Subcutaneous adipose tissue (tissue), 4 donors: ENCODE data around the gene TNIK. TPM values are rescaled to one million over a fixed set of nuclear protein-coding genes. Genes with fewer than 3 reads are reported as not detected.

Experiments used
- CTCF ChIP-seq: fragments of 450-650 bp; IDR thresholded peaks from one replicate; pipeline ENCODE4 v1.5.1; 2016; ENCODE audit warnings: low read depth, mild to moderate bottlenecking, control low read depth, antibody characterized with exemption, moderate library complexity
- total RNA-seq, 4 donors: library from RNA; depleted of rRNA; stranded (reverse); fragments of >200 nt; gene quantifications; one replicate each; pipeline ENCODE4 v1.1.0, GENCODE V29; 2016

Gene TNIK
- total RNA-seq, 4 donors from 2014 or later: 1.5 to 11.7 (median 1.9) TPM

- no peak for TF ChIP-seq CTCF
Observed at GRCh38 chr3:171195686-171196085, 264.5 kb downstream of the TNIK start.

- no peak for TF ChIP-seq CTCF
Observed at GRCh38 chr3:171194965-171195364, 265.2 kb downstream of the TNIK start.

- no peak for TF ChIP-seq CTCF
Observed at GRCh38 chr3:171193693-171194092, 266.5 kb downstream of the TNIK start.

- TF ChIP-seq CTCF: no peak
Observed at GRCh38 chr3:171192176-171192854, 267.9 kb downstream of the TNIK start.

GRCh38 chr3:171190668-171191067, 269.5 kb downstream of the TNIK start:
- no peak for TF ChIP-seq CTCF

GRCh38 chr3:171189394-171190080, 270.7 kb downstream of the TNIK start:
- no peak for TF ChIP-seq CTCF

GRCh38 chr3:171187706-171188290, 272.4 kb downstream of the TNIK start:
- no peak for TF ChIP-seq CTCF
